ENCODE measurements around the gene ARMCX4. TPM values are rescaled to one million over a fixed set of nuclear protein-coding genes. Genes with fewer than 3 reads are reported as not detected.

The ARMCX4 gene
- total and polyA plus RNA-seq, 2 of the 8 experiments (the other 6 are each of a cell fraction or from before 2014, with no cell fraction given), result 3.7 to 14.5 TPM

DNA sequence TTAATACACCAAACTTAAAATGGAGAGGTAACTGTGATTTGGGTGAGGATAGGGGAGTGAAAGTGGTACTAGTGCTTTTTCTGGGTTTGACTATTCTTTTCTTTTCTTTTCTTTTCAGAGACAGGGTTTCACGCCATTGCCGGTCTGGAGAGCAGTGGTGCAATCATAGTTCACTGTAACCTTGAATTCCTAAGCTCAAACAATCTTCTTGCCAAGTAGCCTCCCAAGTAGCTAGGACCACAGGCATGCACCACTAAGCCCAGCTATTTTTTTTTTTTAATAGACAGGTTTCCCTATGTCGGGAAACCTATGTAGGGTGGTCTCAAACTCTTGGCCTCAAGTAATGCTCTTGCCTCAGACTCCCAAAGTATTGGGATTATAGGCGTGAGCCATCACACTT is 3.0 kb upstream of the ARMCX4 start (continued):
- TF ChIP-seq E2F6 (IDR thresholded peaks at IDR 0.05), result no peak

Data from H1 (cell line).